ENCODE measurements around the gene LATS2.
"Not testable (repeated sequence)": the region's sequence is repeated elsewhere in the genome, so short reads cannot be mapped to it uniquely, and the experiment has no call there.

Gene LATS2

DNA sequence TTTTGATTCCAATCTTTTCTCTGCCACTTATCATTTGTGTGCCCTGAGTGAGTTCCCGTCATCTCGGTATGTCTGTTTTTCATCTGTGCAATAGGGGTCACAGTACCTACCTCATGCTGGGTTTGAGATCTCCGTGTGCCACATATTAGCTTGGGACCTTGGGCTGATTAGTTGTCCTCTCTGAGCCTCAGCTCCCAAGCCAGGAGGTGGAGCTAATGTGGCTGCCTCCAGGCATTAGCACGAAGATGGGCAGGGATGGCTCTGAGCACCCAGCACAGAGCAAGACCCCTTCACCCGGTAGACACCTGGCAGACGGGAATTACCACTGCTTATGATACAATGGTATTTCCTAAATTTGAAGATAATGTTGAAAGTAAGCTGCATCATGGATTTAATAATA, 123.1 kb downstream of the LATS2 start:
- H3K4me3 ChIP-seq (ENCODE audit: low read length): no peak overlapping the region
- no peak for TF ChIP-seq CTCF (conservative IDR thresholded peaks at IDR 0.05; ENCODE audit: low read length)
- no peak for DNase-seq (ENCODE audit: low read depth)

- no peak overlapping the region for H3K4me3 ChIP-seq (ENCODE audit: low read length)
- TF ChIP-seq CTCF (conservative IDR thresholded peaks at IDR 0.05; ENCODE audit: low read length): no peak
- DNase-seq (ENCODE audit: low read depth): no peak
Measured at GRCh38 chr13:20927596-20928257, 133.7 kb downstream of the LATS2 start.

DNA sequence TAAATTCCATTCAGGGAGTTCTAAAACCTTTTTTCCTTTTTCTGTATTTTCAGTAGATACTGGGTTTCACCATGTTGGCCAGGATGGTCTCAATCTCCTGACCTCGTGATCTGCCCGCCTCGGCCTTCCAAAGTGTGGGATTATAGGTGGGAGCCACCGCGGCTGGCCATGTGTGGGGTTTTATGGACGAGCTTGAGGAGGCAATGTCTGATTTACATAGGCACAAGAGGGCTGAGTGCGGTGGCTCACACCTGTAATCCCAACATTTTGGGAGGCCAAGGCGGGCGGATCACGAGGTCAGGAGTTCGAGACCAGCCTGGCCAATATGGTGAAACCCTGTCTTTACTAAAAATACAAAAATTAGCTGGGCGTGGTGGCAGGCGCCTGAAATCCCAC, 136.0 kb downstream of the LATS2 start:
- not testable (repeated sequence) for H3K4me3 ChIP-seq (ENCODE audit: low read length); DNase-seq (ENCODE audit: low read depth)

- no peak overlapping the region for H3K4me3 ChIP-seq (ENCODE audit: low read length)
- peak; percentile 95 for TF ChIP-seq CTCF (conservative IDR thresholded peaks at IDR 0.05; ENCODE audit: low read length)
- peak; percentile 78 for DNase-seq (ENCODE audit: low read depth)
Measured at GRCh38 chr13:20924758-20925394, 136.5 kb downstream of the LATS2 start.

- DNase-seq (ENCODE audit: low read depth): no peak
- no peak overlapping the region for H3K4me3 ChIP-seq (ENCODE audit: low read length)
- TF ChIP-seq CTCF (conservative IDR thresholded peaks at IDR 0.05; ENCODE audit: low read length): no peak
Measured at GRCh38 chr13:20923272-20923671, 138.1 kb downstream of the LATS2 start.
